HG02970 (cell line): ENCODE results near the gene PDE4B.

Experiments used
- ATAC-seq: cut with Tn5 transposase; IDR thresholded peaks from one replicate; pipeline ENCODE4 v1.9.1; 2021; ENCODE audit warnings: mild to moderate bottlenecking, moderate library complexity, moderate number of reproducible peaks; ENCODE audit not compliant: unreplicated experiment, low FRiP score

PDE4B gene

GRCh38 chr1:66343569-66344325 is 551.1 kb downstream of the PDE4B start:
- ATAC-seq, result no peak

- ATAC-seq, result no peak
Measured at GRCh38 chr1:66346057-66346795, 553.5 kb downstream of the PDE4B start.

GRCh38 chr1:66346873-66347272 is 554.2 kb downstream of the PDE4B start:
- no peak for ATAC-seq

- ATAC-seq, result no peak
Measured at GRCh38 chr1:66348776-66349175, 556.1 kb downstream of the PDE4B start.

- no peak for ATAC-seq
Measured at GRCh38 chr1:66349242-66349641, 556.5 kb downstream of the PDE4B start.

- ATAC-seq, result peak; percentile 48
Measured at GRCh38 chr1:66350001-66350547, 557.4 kb downstream of the PDE4B start.

- ATAC-seq, result no peak
Measured at GRCh38 chr1:66351478-66351877, 558.8 kb downstream of the PDE4B start.

GRCh38 chr1:66351913-66352312 is 559.2 kb downstream of the PDE4B start:
- no peak for ATAC-seq

- ATAC-seq, result no peak
Measured at GRCh38 chr1:66352792-66353191, 560.1 kb downstream of the PDE4B start.

GRCh38 chr1:66353257-66353656 is 560.6 kb downstream of the PDE4B start:
- no peak for ATAC-seq

GRCh38 chr1:66354311-66355201 is 561.9 kb downstream of the PDE4B start:
- no peak for ATAC-seq

GRCh38 chr1:66355756-66356155 is 563.1 kb downstream of the PDE4B start:
- no peak for ATAC-seq

- ATAC-seq, result no peak
Measured at GRCh38 chr1:66356605-66357004, 563.9 kb downstream of the PDE4B start.

GRCh38 chr1:66357021-66357420 is 564.3 kb downstream of the PDE4B start:
- ATAC-seq, result no peak

- no peak for ATAC-seq
Measured at GRCh38 chr1:66357478-66358197, 564.9 kb downstream of the PDE4B start.

- no peak for ATAC-seq
Measured at GRCh38 chr1:66359269-66359668, 566.6 kb downstream of the PDE4B start.

- no peak for ATAC-seq
Measured at GRCh38 chr1:66359815-66360214, 567.1 kb downstream of the PDE4B start.

- no peak for ATAC-seq
Measured at GRCh38 chr1:66360285-66360724, 567.6 kb downstream of the PDE4B start.

- no peak for ATAC-seq
Measured at GRCh38 chr1:66364578-66365391, 572.1 kb downstream of the PDE4B start.
